HG03460 (cell line): ENCODE results near the gene SDF4.
"Not testable (repeated sequence)": the region's sequence is repeated elsewhere in the genome, so short reads cannot be mapped to it uniquely, and the experiment has no call there.

Source experiments
- ATAC-seq: cut with Tn5 transposase; IDR thresholded peaks from one replicate; pipeline ENCODE4 v1.9.1; 2021; ENCODE audit not compliant: unreplicated experiment

The SDF4 gene

GRCh38 chr1:1181129-1181937 is 50.5 kb downstream of the SDF4 start:
- no peak for ATAC-seq

GRCh38 chr1:1179983-1180861 is 51.6 kb downstream of the SDF4 start:
- ATAC-seq: no peak

GRCh38 chr1:1179346-1179982 is 52.3 kb downstream of the SDF4 start:
- no peak for ATAC-seq

GRCh38 chr1:1178794-1179331 is 52.9 kb downstream of the SDF4 start:
- ATAC-seq: no peak

GRCh38 chr1:1177452-1178206 is 54.2 kb downstream of the SDF4 start:
- ATAC-seq: no peak

GRCh38 chr1:1176931-1177330 is 54.9 kb downstream of the SDF4 start:
- no peak for ATAC-seq

- not testable (repeated sequence) for ATAC-seq
These were observed 55.6 kb downstream of the SDF4 start for GRCh38 chr1:1176063-1176761.

- ATAC-seq: no peak
These were observed 56.4 kb downstream of the SDF4 start for GRCh38 chr1:1175221-1176062.

GRCh38 chr1:1173793-1174415 is 57.9 kb downstream of the SDF4 start, which contains the start of gene TTLL10:
TTLL10 (plus strand) TSS chr1:1173880; CDS start chr1:1179216, 5,336 bp downstream.
- ATAC-seq: no peak

GRCh38 chr1:1173061-1173792 is 58.6 kb downstream of the SDF4 start:
- no peak for ATAC-seq

- ATAC-seq: peak; percentile 48
These were observed 60.1 kb downstream of the SDF4 start for GRCh38 chr1:1171546-1172340.

GRCh38 chr1:1171161-1171545 is 60.6 kb downstream of the SDF4 start:
- no peak for ATAC-seq

GRCh38 chr1:1170215-1171091 is 61.3 kb downstream of the SDF4 start:
- ATAC-seq: no peak

- ATAC-seq: no peak
These were observed 62.2 kb downstream of the SDF4 start for GRCh38 chr1:1169429-1170214.
